Mesendoderm (in vitro differentiated cells): Measurements from ENCODE around the gene BEGAIN.

Source experiments
- DNase-seq: peaks from one replicate; pipeline ENCODE4 v3.0.0; 2013
- H2AK5ac ChIP-seq: 2 replicates; pipeline ENCODE4 v1.6.1; 2013; ENCODE audit warnings: low read length, inconsistent platforms
- H2BK120ac ChIP-seq: 2 replicates; pipeline ENCODE4 v1.6.1; 2013; ENCODE audit warnings: low read depth, mild to moderate bottlenecking, low read length, moderate library complexity, mixed read lengths
- H2BK15ac ChIP-seq: replicated peaks from 2 replicates; pipeline ENCODE4 v1.6.1; 2013; ENCODE audit warnings: low read depth, mild to moderate bottlenecking, moderate library complexity
- H2BK5ac ChIP-seq: 2 replicates; pipeline ENCODE4 v1.6.1; 2013; ENCODE audit warnings: low read length, inconsistent platforms
- H3K18ac ChIP-seq: 2 replicates; pipeline ENCODE4 v1.6.1; 2013; ENCODE audit warnings: mild to moderate bottlenecking, low read length, mixed read lengths
- H3K23ac ChIP-seq: one replicate; pipeline ENCODE4 v1.6.1; 2013; ENCODE audit warnings: low read length
- H3K27ac ChIP-seq: 2 replicates; pipeline ENCODE4 v1.5.1; 2013; ENCODE audit warnings: low read depth, mild to moderate bottlenecking, inconsistent platforms, low read length, moderate library complexity
- H3K27me3 ChIP-seq: 2 replicates; pipeline ENCODE4 v1.6.1; 2013; ENCODE audit warnings: low read length, control low read depth, mild to moderate bottlenecking, inconsistent platforms; ENCODE audit not compliant: insufficient read depth, poor library complexity
- H3K36me3 ChIP-seq: 2 replicates; pipeline ENCODE4 v1.6.1; 2013; ENCODE audit warnings: low read length, inconsistent platforms; ENCODE audit not compliant: control insufficient read depth, insufficient read depth
- H3K4ac ChIP-seq: one replicate; pipeline ENCODE4 v1.6.1; 2013; ENCODE audit warnings: low read depth, mild to moderate bottlenecking, low read length, moderate library complexity
- H3K4me1 ChIP-seq: 2 replicates; pipeline ENCODE4 v1.6.1; 2013; ENCODE audit warnings: low read depth, low read length, inconsistent platforms; ENCODE audit not compliant: control insufficient read depth
- H3K4me2 ChIP-seq: 2 replicates; pipeline ENCODE4 v1.6.1; 2013; ENCODE audit warnings: low read length
- H3K4me3 ChIP-seq: 2 replicates; pipeline ENCODE4 v1.5.1; 2013; ENCODE audit warnings: mild to moderate bottlenecking, low read length
- H3K56ac ChIP-seq: one replicate; pipeline ENCODE4 v1.6.1; 2013; ENCODE audit warnings: low read length
- H3K79me1 ChIP-seq: 2 replicates; pipeline ENCODE4 v1.6.1; 2013; ENCODE audit warnings: low read length, inconsistent platforms
- H3K79me2 ChIP-seq: 2 replicates; pipeline ENCODE4 v1.6.1; 2013; ENCODE audit warnings: mild to moderate bottlenecking, low read length; ENCODE audit not compliant: control insufficient read depth, insufficient read depth
- H3K9ac ChIP-seq: 2 replicates; pipeline ENCODE4 v1.6.1; 2013; ENCODE audit warnings: low read length, inconsistent platforms
- H4K5ac ChIP-seq: one replicate; pipeline ENCODE4 v1.6.1; 2013; ENCODE audit warnings: low read length
- H4K8ac ChIP-seq: one replicate; pipeline ENCODE4 v1.6.1; 2013; ENCODE audit warnings: low read depth, mild to moderate bottlenecking, control low read depth, low read length, moderate library complexity
- WGBS: extraction: QIAGEN DNeasy Blood & Tissue Kit; methylation state at CpG from one replicate; pipeline ENCODE4 v1.1.7; 2013; ENCODE audit warnings: low lambda C conversion rate, missing lambda C conversion rate; ENCODE audit not compliant: insufficient coverage; ENCODE audit errors: extremely low coverage; 5-methylcytosine and 5-hydroxymethylcytosine counted together

BEGAIN gene

DNA sequence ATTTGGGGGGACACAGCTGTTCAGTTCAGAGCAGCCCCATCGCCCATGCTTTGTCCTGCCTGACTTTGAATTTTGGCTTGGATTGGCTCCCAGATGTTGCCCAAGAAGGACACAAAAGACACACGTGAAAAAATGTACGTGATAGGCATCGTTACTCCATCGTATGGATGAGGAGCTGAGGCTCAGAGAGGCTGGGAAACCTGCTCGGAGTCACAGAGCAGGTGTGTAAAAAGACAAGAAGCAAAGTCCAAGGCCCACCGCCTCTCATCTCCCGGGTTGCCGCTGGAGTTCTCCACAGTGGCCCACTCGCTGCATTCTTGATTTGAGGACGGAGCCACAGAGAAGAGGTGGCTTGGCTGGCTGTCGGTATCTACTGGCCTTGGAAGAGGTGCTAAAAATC, 41.0 kb upstream of the BEGAIN start:
- H3K4me3 ChIP-seq: no peak overlapping the region
- H3K27ac ChIP-seq: no peak overlapping the region
- H3K79me2 ChIP-seq: no peaks in the 10 kb centered on the region
- no peaks in the 10 kb centered on the region for H3K27me3 ChIP-seq
- no peak overlapping the region for H3K23ac ChIP-seq
- H3K56ac ChIP-seq: no peak overlapping the region
- no peak overlapping the region for H3K4me2 ChIP-seq
- H3K36me3 ChIP-seq: no peaks in the 10 kb centered on the region
- H2BK120ac ChIP-seq: no peak overlapping the region
- no peak overlapping the region for H4K5ac ChIP-seq
- no peak overlapping the region for H2BK15ac ChIP-seq
- H3K9ac ChIP-seq: no peak overlapping the region
- no peak overlapping the region for H3K18ac ChIP-seq
- no peaks in the 10 kb centered on the region for H3K4me1 ChIP-seq
- H3K79me1 ChIP-seq: no peaks in the 10 kb centered on the region
- no peak overlapping the region for H3K4ac ChIP-seq
- no peak overlapping the region for H2AK5ac ChIP-seq
- no peak overlapping the region for H2BK5ac ChIP-seq
- no peak for DNase-seq
- H4K8ac ChIP-seq: no peak overlapping the region
- no CpG with 5 or more reads among the region's 12 CpGs for WGBS

DNA sequence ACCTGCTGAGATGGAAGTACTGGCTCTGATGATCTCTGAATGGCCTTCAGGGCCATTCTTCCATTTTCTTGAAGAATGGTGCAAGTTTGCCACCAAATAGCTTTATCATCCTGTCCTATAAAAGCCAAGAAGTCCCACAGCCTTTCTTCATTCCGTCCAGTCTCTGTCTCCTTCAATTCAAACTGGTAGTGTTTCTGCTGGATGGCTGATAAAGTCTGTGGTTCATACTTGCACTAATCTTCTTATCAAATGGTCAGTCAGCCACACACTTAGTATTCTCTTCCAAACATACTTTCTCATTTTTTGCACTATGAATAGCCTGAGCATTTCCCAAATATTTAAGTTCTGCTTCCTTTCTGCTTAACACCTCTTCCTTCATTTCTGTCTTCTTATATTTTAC, 39.4 kb upstream of the BEGAIN start:
- Histone ChIP-seq H2AK5ac (no peak overlapping the region), H3K4me3 (no peak overlapping the region), H3K4ac (no peak overlapping the region), H3K4me2 (no peak overlapping the region), H3K23ac (no peak overlapping the region), H3K36me3 (no peaks in the 10 kb centered on the region), H4K5ac (no peak overlapping the region), H3K79me1 (no peaks in the 10 kb centered on the region), H3K27me3 (no peaks in the 10 kb centered on the region), H2BK120ac (no peak overlapping the region), H4K8ac (no peak overlapping the region), H3K27ac (no peak overlapping the region), H2BK15ac (no peak overlapping the region), H3K18ac (no peak overlapping the region), H3K79me2 (no peaks in the 10 kb centered on the region), H3K4me1 (no peaks in the 10 kb centered on the region), H3K56ac (no peak overlapping the region), H2BK5ac (no peak overlapping the region), H3K9ac (no peak overlapping the region)
- WGBS: no CpG with 5 or more reads among the region's 1 CpG
- no peak for DNase-seq

DNA sequence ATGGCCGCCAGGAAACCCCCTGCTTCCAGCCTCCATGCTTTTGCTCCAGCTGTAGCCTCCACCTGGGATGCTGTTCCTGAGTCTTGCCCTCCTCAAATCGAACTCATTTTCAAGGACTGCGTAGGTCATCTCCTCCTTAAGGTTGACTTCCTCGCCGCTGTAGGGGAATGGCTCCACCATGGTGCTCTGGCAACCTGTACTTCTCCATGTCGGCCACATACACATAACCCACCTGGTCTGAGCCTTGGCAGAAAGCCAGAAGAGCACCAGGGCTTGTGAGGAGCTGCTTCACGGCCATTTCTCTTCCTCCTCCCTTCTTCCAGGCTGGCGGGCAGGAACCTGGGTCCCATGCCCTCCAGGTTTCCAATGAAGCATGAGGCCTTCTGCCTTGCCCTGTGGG, 36.7 kb upstream of the BEGAIN start:
- Histone ChIP-seq H3K4me2 (no peak overlapping the region), H3K79me2 (no peaks in the 10 kb centered on the region), H3K4me3 (no peak overlapping the region), H3K27ac (no peak overlapping the region), H3K4ac (no peak overlapping the region), H3K27me3 (no peaks in the 10 kb centered on the region), H3K79me1 (no peaks in the 10 kb centered on the region), H3K56ac (no peak overlapping the region), H3K36me3 (no peaks in the 10 kb centered on the region), H3K23ac (no peak overlapping the region), H3K4me1 (no peaks in the 10 kb centered on the region), H2BK5ac (no peak overlapping the region), H3K9ac (no peak overlapping the region), H2AK5ac (no peak overlapping the region), H2BK15ac (no peak overlapping the region), H3K18ac (no peak overlapping the region), H4K5ac (no peak overlapping the region), H2BK120ac (no peak overlapping the region), H4K8ac (no peak overlapping the region)
- no CpG with 5 or more reads among the region's 8 CpGs for WGBS
- DNase-seq: no peak

DNA sequence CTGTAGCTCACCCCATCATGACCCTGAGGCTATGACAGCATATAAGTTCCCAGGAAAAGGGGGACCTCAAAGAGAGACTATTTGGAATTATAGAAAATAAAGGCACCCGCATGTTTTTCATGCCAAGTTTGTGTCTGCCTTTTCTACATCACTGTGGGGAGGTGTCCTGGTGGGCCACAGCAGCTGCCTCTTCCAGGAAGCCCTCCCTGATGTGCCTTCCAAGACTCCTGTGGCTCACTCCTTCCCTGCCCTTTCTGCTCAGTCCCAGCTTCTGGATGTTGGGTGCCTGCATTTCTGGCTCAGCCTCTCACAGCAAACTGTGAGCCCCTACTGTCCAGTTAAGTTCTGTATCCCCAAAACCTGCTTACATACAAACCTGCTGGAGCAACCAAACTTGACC, 36.3 kb upstream of the BEGAIN start:
- H3K27me3 ChIP-seq: no peaks in the 10 kb centered on the region
- no CpG with 5 or more reads among the region's 1 CpG for WGBS

DNA sequence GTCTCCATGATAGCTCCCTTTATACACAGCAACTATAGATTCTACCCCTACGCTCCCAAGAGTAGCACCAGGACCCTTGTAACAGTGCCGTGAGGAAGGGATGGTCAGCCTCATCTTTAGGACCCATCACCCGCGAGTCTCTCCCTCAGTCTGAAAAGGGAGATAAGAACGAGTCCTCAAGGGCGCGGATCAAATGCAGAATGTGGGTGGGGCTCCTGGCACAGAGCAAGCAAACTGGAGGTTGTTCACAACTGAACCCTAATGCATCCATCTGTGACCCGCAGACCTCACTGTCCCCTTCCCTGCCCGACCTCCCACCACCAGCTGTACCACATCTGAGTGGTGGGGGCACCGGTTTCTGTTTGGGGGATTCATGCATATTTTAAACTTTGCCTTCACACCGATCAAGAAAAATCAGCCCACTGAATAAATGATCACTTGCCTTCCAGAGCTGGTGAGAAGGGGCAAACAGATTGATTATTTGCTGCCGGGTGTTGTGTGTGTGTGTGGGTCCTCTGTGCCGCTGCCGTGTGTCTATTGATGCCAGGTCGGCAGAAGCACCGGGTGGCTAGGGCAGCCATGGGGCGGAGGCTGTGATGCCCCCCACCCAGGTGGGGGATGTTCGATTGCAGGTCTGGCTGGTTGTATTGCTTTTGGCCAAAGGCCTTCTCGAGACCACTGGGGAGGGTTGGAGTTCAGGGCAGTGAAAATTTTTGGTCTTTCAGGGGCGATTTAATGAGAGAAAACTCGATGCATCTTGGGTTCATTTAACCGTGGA, 35.7 kb upstream of the BEGAIN start:
- Histone ChIP-seq H3K79me1 (no peaks in the 10 kb centered on the region), H2AK5ac (no peak overlapping the region), H3K23ac (no peak overlapping the region), H4K8ac (no peak overlapping the region), H3K56ac (no peak overlapping the region), H3K4me3 (no peak overlapping the region), H3K27ac (no peak overlapping the region), H4K5ac (no peak overlapping the region), H3K27me3 (no peaks in the 10 kb centered on the region), H3K36me3 (no peaks in the 10 kb centered on the region), H3K4me2 (no peak overlapping the region), H3K4me1 (peaks cover 2% of the 10 kb centered on the region), H2BK15ac (no peak overlapping the region), H3K4ac (no peak overlapping the region), H3K18ac (no peak overlapping the region), H3K9ac (no peak overlapping the region), H3K79me2 (no peaks in the 10 kb centered on the region), H2BK120ac (no peak overlapping the region), H2BK5ac (no peak overlapping the region)
- no peak for DNase-seq
- no CpG with 5 or more reads among the region's 22 CpGs for WGBS

More for the DNA sequence above, 36.3 kb upstream of the BEGAIN start:
- no peak overlapping the region for H3K4ac ChIP-seq
- no peak overlapping the region for H2BK5ac ChIP-seq
- H3K36me3 ChIP-seq: no peaks in the 10 kb centered on the region
- no peaks in the 10 kb centered on the region for H3K79me2 ChIP-seq
- no peaks in the 10 kb centered on the region for H3K79me1 ChIP-seq
- H3K18ac ChIP-seq: no peak overlapping the region
- H3K4me2 ChIP-seq: no peak overlapping the region
- no peak overlapping the region for H4K8ac ChIP-seq
- no peak overlapping the region for H3K23ac ChIP-seq
- no peak overlapping the region for H3K9ac ChIP-seq
- H2BK15ac ChIP-seq: no peak overlapping the region
- H3K56ac ChIP-seq: no peak overlapping the region
- H2AK5ac ChIP-seq: no peak overlapping the region
- no peak for DNase-seq
- H3K27ac ChIP-seq: no peak overlapping the region
- no peak overlapping the region for H2BK120ac ChIP-seq
- no peak overlapping the region for H3K4me3 ChIP-seq
- H3K4me1 ChIP-seq: peaks cover 2% of the 10 kb centered on the region
- H4K5ac ChIP-seq: no peak overlapping the region

DNA sequence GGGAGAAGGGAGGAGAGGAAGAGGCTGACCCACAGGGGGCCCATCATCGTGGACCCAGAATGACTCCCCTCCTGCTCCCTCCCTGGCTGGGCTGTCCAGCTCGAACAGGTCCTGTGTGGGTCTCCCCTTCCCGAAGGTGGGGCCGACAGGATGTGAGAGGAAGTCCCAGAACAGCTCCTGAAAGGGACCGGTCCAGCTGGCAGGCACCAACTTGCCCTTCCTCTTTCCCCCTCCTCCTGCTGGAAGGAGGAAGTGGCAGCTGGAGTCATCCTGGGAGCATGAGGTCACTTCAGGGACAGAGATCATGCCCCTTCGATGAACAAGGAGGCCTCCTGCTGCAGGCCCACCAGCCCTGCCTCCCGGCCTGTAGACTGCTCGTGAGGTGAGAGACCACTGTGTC, 35.0 kb upstream of the BEGAIN start:
- H3K4me3 ChIP-seq: no peak overlapping the region
- H3K79me2 ChIP-seq: no peaks in the 10 kb centered on the region
- H4K8ac ChIP-seq: no peak overlapping the region
- no peak overlapping the region for H3K23ac ChIP-seq
- H3K9ac ChIP-seq: no peak overlapping the region
- no peak overlapping the region for H2BK120ac ChIP-seq
- no peak overlapping the region for H2BK5ac ChIP-seq
- H3K4me2 ChIP-seq: no peak overlapping the region
- no peaks in the 10 kb centered on the region for H3K36me3 ChIP-seq
- no peak for DNase-seq
- no peak overlapping the region for H2BK15ac ChIP-seq
- H3K27ac ChIP-seq: no peak overlapping the region
- peaks cover 2% of the 10 kb centered on the region for H3K4me1 ChIP-seq
- no peaks in the 10 kb centered on the region for H3K27me3 ChIP-seq
- no peak overlapping the region for H2AK5ac ChIP-seq
- H3K4ac ChIP-seq: no peak overlapping the region
- H3K79me1 ChIP-seq: no peaks in the 10 kb centered on the region
- H3K18ac ChIP-seq: no peak overlapping the region
- no CpG with 5 or more reads among the region's 8 CpGs for WGBS
- H3K56ac ChIP-seq: no peak overlapping the region
- no peak overlapping the region for H4K5ac ChIP-seq
